ENCODE measurements around the gene SOX6.

- TF ChIP-seq POLR2A (IDR thresholded peaks at IDR 0.05) (no peak), POLR2AphosphoS5 (IDR thresholded peaks at IDR 0.05) (no peak), CTCF (IDR thresholded peaks at IDR 0.05) (no peak)
Measured at GRCh38 chr11:16191868-16192240, 164.5 kb downstream of the SOX6 start.
